H1 (cell line): ENCODE data around the gene TEK. TPM values are rescaled to one million over a fixed set of nuclear protein-coding genes. Genes with fewer than 3 reads are reported as not detected.

Experiments used
- CBX8 ChIP-seq: fragments of 300-800, 300-1000 bp; sonication (generic); IDR thresholded peaks from 2 replicates; pipeline ENCODE4 v1.7.1; 2016; ENCODE audit warnings: low read depth, low read length, borderline replicate concordance
- CHD7 ChIP-seq: fragments of 300-600 bp; sonication (generic); IDR thresholded peaks from 2 replicates; pipeline ENCODE4 v1.7.1; 2012; ENCODE audit warnings: low read length, moderate library complexity, mild to moderate bottlenecking, inconsistent platforms; ENCODE audit not compliant: insufficient replicate concordance
- polyA plus RNA-seq, 7 experiments: library from polyadenylated mRNA; depleted of rRNA in 3 of 7; stranded (reverse) in 5 of 7; unstranded in 2 of 7; fragments of >200 nt in 5 of 7; fragments of 200-250 nt in 2 of 7; gene quantifications; 1 replicate in 5 of 7; 2 replicates in 1 of 7; 4 replicates in 1 of 7; pipeline versions ENCODE4 v1.2.1 to v1.2.3, GENCODE V29; 2011 to 2013; ENCODE audit warnings: missing spikeins in 2 of 7, mixed read lengths in 2 of 7
- total RNA-seq: library from RNA; stranded (reverse); fragmentation: NEBNext Ultra II Directional; extraction: Animal tissue kit (Norgen Biotek cat#: 25700); gene quantifications from 2 replicates; pipeline ENCODE4 v1.2.1, GENCODE V29; 2021

TEK gene
- total and polyA plus RNA-seq, 2 of the 8 experiments (the other 6 are each of a cell fraction or from before 2014, with no cell fraction given): 11.0 to 35.8 TPM

GRCh38 chr9:27204578-27204977 lies 95.6 kb downstream of the TEK start (continued):
- TF ChIP-seq CHD7 (no peak), CBX8 (no peak)
